Neural cell (in vitro differentiated cells): ENCODE measurements around the gene CUX1. TPM values are rescaled to one million over a fixed set of nuclear protein-coding genes. Genes with fewer than 3 reads are reported as not detected.

ENCODE experiments used
- H2AFZ ChIP-seq: fragments of 200-600, 300-800 bp; sonication (generic), shearing (Covaris generic); 2 replicates; pipeline ENCODE4 v1.6.0; 2014; ENCODE audit warnings: low read depth, mild to moderate bottlenecking, antibody characterized with exemption, low read length, moderate library complexity
- H3F3A ChIP-seq: fragments of 200-600 bp; shearing (Covaris generic); 2 replicates; pipeline ENCODE4 v1.6.1; 2016; ENCODE audit warnings: mild to moderate bottlenecking, moderate library complexity, mixed read lengths, antibody characterized with exemption, low read length; ENCODE audit not compliant: insufficient read depth, poor library complexity, severe bottlenecking
- H3K27ac ChIP-seq: fragments of 200-600, 300-800 bp; sonication (generic), shearing (Covaris generic); 2 replicates; pipeline ENCODE4 v1.5.1; 2014; ENCODE audit warnings: mild to moderate bottlenecking, low read length, moderate library complexity
- H3K27me3 ChIP-seq: fragments of 300-800, 200-600 bp; sonication (generic), shearing (Covaris generic); 2 replicates; pipeline ENCODE4 v1.6.0; 2014; ENCODE audit warnings: mild to moderate bottlenecking, low read depth, low read length, moderate library complexity; ENCODE audit not compliant: insufficient read depth
- H3K36me3 ChIP-seq: fragments of 300-800, 200-600 bp; sonication (generic), shearing (Covaris generic); 2 replicates; pipeline ENCODE4 v1.5.1; 2014; ENCODE audit warnings: mild to moderate bottlenecking, antibody characterized with exemption, low read length, moderate library complexity; ENCODE audit not compliant: insufficient read depth
- H3K4me2 ChIP-seq: fragments of 300-800, 200-600 bp; sonication (generic), shearing (Covaris generic); 2 replicates; pipeline ENCODE4 v1.6.0; 2014; ENCODE audit warnings: mild to moderate bottlenecking, low read length
- H3K4me3 ChIP-seq: fragments of 300-800, 200-600 bp; sonication (generic), shearing (Covaris generic); 2 replicates; pipeline ENCODE4 v1.5.1; 2014; ENCODE audit warnings: mild to moderate bottlenecking, low read length, moderate library complexity
- H3K79me2 ChIP-seq: fragments of 200-600 bp; shearing (Covaris generic); replicated peaks from 2 replicates; pipeline ENCODE4 v1.6.0; 2014; ENCODE audit warnings: mild to moderate bottlenecking, low read length, moderate library complexity; ENCODE audit not compliant: insufficient read depth
- H3K9ac ChIP-seq: fragments of 300-800, 200-600 bp; sonication (generic), shearing (Covaris generic); 2 replicates; pipeline ENCODE4 v1.6.1; 2016; ENCODE audit warnings: mild to moderate bottlenecking, low read length, mixed read lengths
- H3K9me2 ChIP-seq: fragments of 200-600 bp; shearing (Covaris generic); 2 replicates; pipeline ENCODE4 v1.6.1; 2016; ENCODE audit warnings: mild to moderate bottlenecking, low read length, mixed read lengths; ENCODE audit not compliant: insufficient read depth
- H3K9me3 ChIP-seq: fragments of 200-600, 300-800 bp; sonication (generic), shearing (Covaris generic); 2 replicates; pipeline ENCODE4 v1.6.1; 2016; ENCODE audit warnings: mild to moderate bottlenecking, mixed run types, low read length, moderate library complexity, mixed read lengths
- H4K20me1 ChIP-seq: fragments of 200-600 bp; shearing (Covaris generic); 2 replicates; pipeline ENCODE4 v1.6.1; 2016; ENCODE audit warnings: mild to moderate bottlenecking, mixed run types; ENCODE audit not compliant: insufficient read depth
- EP300 ChIP-seq: fragments of 450-650 bp; conservative IDR thresholded peaks from 2 replicates; pipeline ENCODE4 v1.6.1; 2014; ENCODE audit warnings: antibody characterized with exemption, mild to moderate bottlenecking, moderate library complexity; ENCODE audit not compliant: poor library complexity, severe bottlenecking
- EZH2 ChIP-seq: fragments of 200-600, 300-800 bp; shearing (Covaris generic), sonication (generic); IDR thresholded peaks from 2 replicates; pipeline ENCODE4 v1.6.1; 2014; ENCODE audit warnings: antibody characterized with exemption, low read length, borderline replicate concordance, mild to moderate bottlenecking; ENCODE audit not compliant: insufficient read depth, poor library complexity, severe bottlenecking
- MXI1 ChIP-seq: fragments of 450-650 bp; conservative IDR thresholded peaks from 2 replicates; pipeline ENCODE4 v1.6.1; 2014; ENCODE audit warnings: antibody characterized with exemption, mild to moderate bottlenecking; ENCODE audit not compliant: poor library complexity, severe bottlenecking
- POLR2AphosphoS5 ChIP-seq: IDR thresholded peaks from 2 replicates; pipeline ENCODE4 v1.6.1; 2012
- RAD21 ChIP-seq: fragments of 450-650 bp; conservative IDR thresholded peaks from 2 replicates; pipeline ENCODE4 v1.6.1; 2014; ENCODE audit warnings: antibody characterized with exemption, mild to moderate bottlenecking, moderate library complexity
- SMC3 ChIP-seq: fragments of 450-650 bp; conservative IDR thresholded peaks from 2 replicates; pipeline ENCODE4 v1.6.1; 2014; ENCODE audit warnings: antibody characterized with exemption, mild to moderate bottlenecking, moderate library complexity; ENCODE audit not compliant: poor library complexity
- TAF1 ChIP-seq: IDR thresholded peaks from 2 replicates; pipeline ENCODE4 v1.6.1; 2012; ENCODE audit warnings: low read depth
- polyA plus RNA-seq: library from polyadenylated mRNA; depleted of rRNA; stranded (reverse); fragments of >200 nt; gene quantifications from 2 replicates; pipeline ENCODE4 v1.2.3, GENCODE V29; 2014
- TF ChIP-seq, protein P1 (sequence below): IDR thresholded peaks from 2 replicates; pipeline ENCODE4 v1.6.1; 2012; ENCODE audit warnings: borderline replicate concordance
- TF ChIP-seq, protein P2 (sequence below): fragments of 450-650 bp; IDR thresholded peaks from 2 replicates; pipeline ENCODE4 v1.5.1; 2014; ENCODE audit warnings: antibody characterized with exemption, mild to moderate bottlenecking, moderate library complexity; ENCODE audit not compliant: poor library complexity, severe bottlenecking

The CUX1 gene
- polyA plus RNA-seq, 1 donor from 2014 or later, result 26.6 TPM

- TF ChIP-seq, protein P1, sequence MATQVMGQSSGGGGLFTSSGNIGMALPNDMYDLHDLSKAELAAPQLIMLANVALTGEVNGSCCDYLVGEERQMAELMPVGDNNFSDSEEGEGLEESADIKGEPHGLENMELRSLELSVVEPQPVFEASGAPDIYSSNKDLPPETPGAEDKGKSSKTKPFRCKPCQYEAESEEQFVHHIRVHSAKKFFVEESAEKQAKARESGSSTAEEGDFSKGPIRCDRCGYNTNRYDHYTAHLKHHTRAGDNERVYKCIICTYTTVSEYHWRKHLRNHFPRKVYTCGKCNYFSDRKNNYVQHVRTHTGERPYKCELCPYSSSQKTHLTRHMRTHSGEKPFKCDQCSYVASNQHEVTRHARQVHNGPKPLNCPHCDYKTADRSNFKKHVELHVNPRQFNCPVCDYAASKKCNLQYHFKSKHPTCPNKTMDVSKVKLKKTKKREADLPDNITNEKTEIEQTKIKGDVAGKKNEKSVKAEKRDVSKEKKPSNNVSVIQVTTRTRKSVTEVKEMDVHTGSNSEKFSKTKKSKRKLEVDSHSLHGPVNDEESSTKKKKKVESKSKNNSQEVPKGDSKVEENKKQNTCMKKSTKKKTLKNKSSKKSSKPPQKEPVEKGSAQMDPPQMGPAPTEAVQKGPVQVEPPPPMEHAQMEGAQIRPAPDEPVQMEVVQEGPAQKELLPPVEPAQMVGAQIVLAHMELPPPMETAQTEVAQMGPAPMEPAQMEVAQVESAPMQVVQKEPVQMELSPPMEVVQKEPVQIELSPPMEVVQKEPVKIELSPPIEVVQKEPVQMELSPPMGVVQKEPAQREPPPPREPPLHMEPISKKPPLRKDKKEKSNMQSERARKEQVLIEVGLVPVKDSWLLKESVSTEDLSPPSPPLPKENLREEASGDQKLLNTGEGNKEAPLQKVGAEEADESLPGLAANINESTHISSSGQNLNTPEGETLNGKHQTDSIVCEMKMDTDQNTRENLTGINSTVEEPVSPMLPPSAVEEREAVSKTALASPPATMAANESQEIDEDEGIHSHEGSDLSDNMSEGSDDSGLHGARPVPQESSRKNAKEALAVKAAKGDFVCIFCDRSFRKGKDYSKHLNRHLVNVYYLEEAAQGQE, result no peak
- TF ChIP-seq TAF1 (no peak), MXI1 (no peak), RAD21 (no peak), SMC3 (no peak), POLR2AphosphoS5 (no peak), EZH2 (no peak), EP300 (no peak)
- TF ChIP-seq, protein P2, sequence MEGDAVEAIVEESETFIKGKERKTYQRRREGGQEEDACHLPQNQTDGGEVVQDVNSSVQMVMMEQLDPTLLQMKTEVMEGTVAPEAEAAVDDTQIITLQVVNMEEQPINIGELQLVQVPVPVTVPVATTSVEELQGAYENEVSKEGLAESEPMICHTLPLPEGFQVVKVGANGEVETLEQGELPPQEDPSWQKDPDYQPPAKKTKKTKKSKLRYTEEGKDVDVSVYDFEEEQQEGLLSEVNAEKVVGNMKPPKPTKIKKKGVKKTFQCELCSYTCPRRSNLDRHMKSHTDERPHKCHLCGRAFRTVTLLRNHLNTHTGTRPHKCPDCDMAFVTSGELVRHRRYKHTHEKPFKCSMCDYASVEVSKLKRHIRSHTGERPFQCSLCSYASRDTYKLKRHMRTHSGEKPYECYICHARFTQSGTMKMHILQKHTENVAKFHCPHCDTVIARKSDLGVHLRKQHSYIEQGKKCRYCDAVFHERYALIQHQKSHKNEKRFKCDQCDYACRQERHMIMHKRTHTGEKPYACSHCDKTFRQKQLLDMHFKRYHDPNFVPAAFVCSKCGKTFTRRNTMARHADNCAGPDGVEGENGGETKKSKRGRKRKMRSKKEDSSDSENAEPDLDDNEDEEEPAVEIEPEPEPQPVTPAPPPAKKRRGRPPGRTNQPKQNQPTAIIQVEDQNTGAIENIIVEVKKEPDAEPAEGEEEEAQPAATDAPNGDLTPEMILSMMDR, result no peak
- H3F3A ChIP-seq, result no peaks in the 10 kb centered on the region
- H3K27ac ChIP-seq, result no peak overlapping the region
Measured at GRCh38 chr7:102295346-102296178, 478.1 kb downstream of the CUX1 start.

DNA sequence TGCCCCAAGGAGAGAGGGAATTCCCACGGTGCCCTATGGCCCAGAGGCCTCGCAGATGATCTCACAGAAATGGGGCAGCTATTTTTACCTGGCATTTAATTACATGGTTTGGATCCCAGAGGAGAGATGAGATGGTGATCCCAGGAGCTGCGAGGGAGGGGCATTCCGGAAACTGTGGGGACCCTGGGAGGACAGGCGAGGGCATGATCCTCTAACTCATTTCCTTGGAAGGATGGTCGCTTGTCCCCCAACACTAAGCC lies 478.7 kb downstream of the CUX1 start:
- Histone ChIP-seq H2AFZ (no peak overlapping the region), H3K9ac (no peak overlapping the region), H3K9me3 (no peaks in the 10 kb centered on the region), H3F3A (no peaks in the 10 kb centered on the region), H3K4me2 (no peak overlapping the region), H3K9me2 (no peaks in the 10 kb centered on the region), H3K27ac (no peak overlapping the region), H4K20me1 (peaks cover 9% of the 10 kb centered on the region), H3K4me3 (no peak overlapping the region), H3K27me3 (no peaks in the 10 kb centered on the region), H3K79me2 (no peaks in the 10 kb centered on the region), H3K36me3 (no peaks in the 10 kb centered on the region)
- TF ChIP-seq RAD21 (no peak), SMC3 (no peak), EZH2 (no peak), MXI1 (no peak)

More at GRCh38 chr7:102295346-102296178, 478.1 kb downstream of the CUX1 start:
- Histone ChIP-seq H3K9me3 (no peaks in the 10 kb centered on the region), H3K4me2 (no peak overlapping the region), H3K9ac (no peak overlapping the region), H3K79me2 (no peaks in the 10 kb centered on the region), H3K27me3 (no peaks in the 10 kb centered on the region), H4K20me1 (peaks cover 14% of the 10 kb centered on the region), H3K9me2 (no peaks in the 10 kb centered on the region), H3K4me3 (no peak overlapping the region), H3K36me3 (no peaks in the 10 kb centered on the region), H2AFZ (no peak overlapping the region)
